Thyroid gland (tissue), 4 donors: ENCODE measurements around the gene KRT3. TPM values are rescaled to one million over a fixed set of nuclear protein-coding genes. Genes with fewer than 3 reads are reported as not detected.

Experiments used
- DNase-seq, 2 donors: peaks; one replicate each; pipeline ENCODE4 v3.0.0-alpha.2; 2019
- H3K27ac ChIP-seq, 3 donors: fragments of 200-600 bp; sonication (generic); 1 replicate in 2 of 3; 2 replicates in 1 of 3; pipeline ENCODE4 v1.5.1; 2016 to 2019; ENCODE audit warnings: mild to moderate bottlenecking in 1 of 3, moderate library complexity in 1 of 3
- H3K27me3 ChIP-seq: fragments of 200-600 bp; sonication (generic); one replicate; pipeline ENCODE4 v1.5.1; 2019
- H3K36me3 ChIP-seq, 2 donors: fragments of 200-600 bp; sonication (generic); one replicate each; pipeline ENCODE4 v1.5.1; 2016 to 2019
- H3K4me1 ChIP-seq, 2 donors: fragments of 200-600 bp; sonication (generic); one replicate each; pipeline ENCODE4 v1.5.1; 2017 to 2019
- H3K4me3 ChIP-seq, 3 donors: fragments of 200-600 bp; sonication (generic); replicated peaks in 1 of 3; 1 replicate in 2 of 3; 2 replicates in 1 of 3; pipeline ENCODE4 v1.5.1; 2016; ENCODE audit warnings: mild to moderate bottlenecking in 1 of 3
- H3K9me3 ChIP-seq: fragments of 200-600 bp; sonication (generic); one replicate; pipeline ENCODE4 v1.5.1; 2017
- CTCF ChIP-seq, 6 experiments: fragments of 200-600 bp in 3 of 6; fragments of 450-650 bp in 3 of 6; sonication (generic) in 3 of 6; IDR thresholded peaks; one replicate each; pipeline ENCODE4 v1.5.1; 2016 to 2019; ENCODE audit warnings: antibody characterized with exemption in 6 of 6, mild to moderate bottlenecking in 2 of 6, inconsistent platforms in 1 of 6, moderate library complexity in 1 of 6
- POLR2A ChIP-seq, 2 donors: fragments of 450-650 bp; IDR thresholded peaks; one replicate each; pipeline ENCODE4 v1.6.1; 2017; ENCODE audit warnings: antibody characterized with exemption in 2 of 2, mild to moderate bottlenecking in 2 of 2, moderate library complexity in 1 of 2
- WGBS, 2 donors: methylation state at CpG; one replicate each; pipeline ENCODE4 v1.1.5; 2017; 5-methylcytosine and 5-hydroxymethylcytosine counted together
- intact Hi-C: fragments of 100-400 bp; cut with DNase I; formaldehyde crosslinking; loops from one replicate; pipeline ENCODE4 v1.15.1; 2023
- total RNA-seq, 4 donors: library from RNA; depleted of rRNA; stranded (reverse); fragments of >200 nt; gene quantifications; one replicate each; pipeline ENCODE4 v1.2.3, GENCODE V29; 2016

The KRT3 gene
- total RNA-seq: not detected

- Histone ChIP-seq H3K4me1 (peaks cover 8 to 18% of the 10 kb centered on the region in 2 donors), H3K9me3 (no peaks in the 10 kb centered on the region), H3K4me3 (no peak within 1 kb of the TSS), H3K36me3 (no peaks in the 10 kb centered on the region), H3K27ac (no peak within 1 kb of the TSS), H3K27me3 (no peaks in the 10 kb centered on the region)
- DNase-seq: no peak
- TF ChIP-seq CTCF (IDR thresholded peaks at IDR 0.05): no peak
- TF ChIP-seq POLR2A (IDR thresholded peaks at IDR 0.05): no peak
- intact Hi-C loops: no loop called here
- 90 to 93% methylated on average over 13 to 17 of the region's 17 CpGs for WGBS, 2 donors
These were observed at the start of gene KRT3 for GRCh38 chr12:52795694-52796428. KRT3 (minus strand) TSS chr12:52796117; CDS start chr12:52796042, 75 bp downstream.

GRCh38 chr12:52844386-52844785 lies 48.5 kb upstream of the KRT3 start:
- no peaks in the 10 kb centered on the region for H3K36me3 ChIP-seq
- H3K27ac ChIP-seq: no peak overlapping the region
- 80 to 93% methylated on average over 1 to 11 of the region's 11 CpGs for WGBS, 2 donors
- peaks cover 13 to 25% of the 10 kb centered on the region in 2 donors for H3K4me1 ChIP-seq
- no peak for DNase-seq
- no peaks in the 10 kb centered on the region for H3K27me3 ChIP-seq
- no peaks in the 10 kb centered on the region for H3K9me3 ChIP-seq
- TF ChIP-seq CTCF (IDR thresholded peaks at IDR 0.05): no peak
- TF ChIP-seq POLR2A (IDR thresholded peaks at IDR 0.05): no peak
- intact Hi-C loops: loop anchor here (10.0 kb wide), 1 partner anchor 70 kb away; the partner anchor contains the start of gene KRT76
- H3K4me3 ChIP-seq: no peak overlapping the region

GRCh38 chr12:52839436-52840105 lies 43.7 kb upstream of the KRT3 start:
- Histone ChIP-seq H3K9me3 (no peaks in the 10 kb centered on the region), H3K27me3 (no peaks in the 10 kb centered on the region), H3K4me3 (no peak overlapping the region), H3K4me1 (no peaks in the 10 kb centered on the region), H3K27ac (no peak overlapping the region), H3K36me3 (no peaks in the 10 kb centered on the region)
- DNase-seq: no peak
- no peak for TF ChIP-seq POLR2A (IDR thresholded peaks at IDR 0.05)
- TF ChIP-seq CTCF (IDR thresholded peaks at IDR 0.05): no peak
- intact Hi-C loops: loop anchor here (10.0 kb wide), 1 partner anchor 65 kb away; the partner anchor contains the start of gene KRT76
- 81 to 83% methylated on average over 17 to 18 of the region's 18 CpGs for WGBS, 2 donors

GRCh38 chr12:52838609-52839435 lies 42.9 kb upstream of the KRT3 start:
- intact Hi-C loops: no loop called here
- TF ChIP-seq POLR2A (IDR thresholded peaks at IDR 0.05) (no peak), CTCF (IDR thresholded peaks at IDR 0.05) (no peak)
- no peaks in the 10 kb centered on the region for H3K27me3 ChIP-seq
- H3K4me3 ChIP-seq: no peak overlapping the region
- H3K27ac ChIP-seq: no peak overlapping the region
- no peaks in the 10 kb centered on the region for H3K9me3 ChIP-seq
- no peaks in the 10 kb centered on the region for H3K4me1 ChIP-seq
- 57 to 76% methylated on average over 11 to 14 of the region's 14 CpGs for WGBS, 2 donors
- no peaks in the 10 kb centered on the region for H3K36me3 ChIP-seq
- no peak for DNase-seq
